ENCODE results near the gene C8G. TPM values are rescaled to one million over a fixed set of nuclear protein-coding genes. Genes with fewer than 3 reads are reported as not detected.

Gene C8G
- total RNA-seq, 1 experiment from 2014 or later, result 2.9 TPM

GRCh38 chr9:136950656-136951276 lies 5.7 kb downstream of the C8G start:
- Histone ChIP-seq H3K4me3 (ENCODE audit: low read depth in 2 of 2, low read length in 2 of 2) (peak overlapping the region; percentile 48 to 63), H3K9me3 (ENCODE audit: control insufficient read depth, insufficient read depth, low read depth, low read length) (no peaks in the 10 kb centered on the region), H3K36me3 (ENCODE audit: control insufficient read depth, insufficient read depth, low read length) (no peaks in the 10 kb centered on the region; the same call in 1 of the 2 replicates), H3K27ac (ENCODE audit: low read length) (peak overlapping the region; percentile 87), H3K4me1 (ENCODE audit: control insufficient read depth, insufficient read depth, low read length) (peaks cover 25% of the 10 kb centered on the region), H3K27me3 (ENCODE audit: control insufficient read depth, insufficient read depth, low read length) (no peaks in the 10 kb centered on the region)
- POLR2A ChIA-PET, result interaction anchor here (0.5 kb wide), 1 partner anchor 111 kb away, joined by 4 read pairs; no protein-coding TSS in a partner anchor
- BruUV-seq (replicated peaks), result no TSS peak
- DNase-seq (ENCODE audit: low read depth, low spot score) (no peak), ATAC-seq (peak; percentile 17)
- TF ChIP-seq CTCF (IDR thresholded peaks at IDR 0.05) (no peak), REST (IDR thresholded peaks at IDR 0.05; ENCODE audit: insufficient read depth in 1 of 2, low read depth in 2 of 2, low read length in 1 of 2) (no peak)
- intact Hi-C loops (cut with micrococcal nuclease; ENCODE audit: unreplicated experiment), result no loop called here
- CTCF ChIA-PET, result interaction anchor here (0.6 kb wide), 1 partner anchor 14 kb away, joined by 6 read pairs; no protein-coding TSS in a partner anchor
- in situ Hi-C loops (cut with HindIII; ENCODE audit: low pct_unique_long_range_greater_than_20kb, low sequenced_read_pairs), result no loop called here

- DNase-seq (ENCODE audit: low read depth, low spot score) (no peak), ATAC-seq (no peak)
- Histone ChIP-seq H3K27ac (ENCODE audit: low read length) (no peak within 1 kb of the TSS; the same call in 1 of the 2 replicates), H3K4me3 (ENCODE audit: low read depth in 2 of 2, low read length in 2 of 2) (no peak within 1 kb of the TSS), H3K36me3 (ENCODE audit: control insufficient read depth, insufficient read depth, low read length) (no peaks in the 10 kb centered on the region; the same call in 1 of the 2 replicates), H3K9me3 (ENCODE audit: control insufficient read depth, insufficient read depth, low read depth, low read length) (no peaks in the 10 kb centered on the region), H3K4me1 (ENCODE audit: control insufficient read depth, insufficient read depth, low read length) (peaks cover 18% of the 10 kb centered on the region), H3K27me3 (ENCODE audit: control insufficient read depth, insufficient read depth, low read length) (no peaks in the 10 kb centered on the region)
- in situ Hi-C loops (cut with HindIII; ENCODE audit: low pct_unique_long_range_greater_than_20kb, low sequenced_read_pairs), result no loop called here
- BruUV-seq (replicated peaks), result no TSS peak
- intact Hi-C loops (cut with micrococcal nuclease; ENCODE audit: unreplicated experiment), result no loop called here
- POLR2A ChIA-PET, result interaction anchor here (0.5 kb wide), 1 partner anchor 112 kb away, joined by 4 read pairs; no protein-coding TSS in a partner anchor
- CTCF ChIA-PET, result interaction anchor here (0.6 kb wide), 1 partner anchor 13 kb away, joined by 8 read pairs; no protein-coding TSS in a partner anchor
- TF ChIP-seq REST (IDR thresholded peaks at IDR 0.05; ENCODE audit: insufficient read depth in 1 of 2, low read depth in 2 of 2, low read length in 1 of 2) (no peak), CTCF (IDR thresholded peaks at IDR 0.05) (no peak), SIN3A (IDR thresholded peaks at IDR 0.05; ENCODE audit: borderline replicate concordance, insufficient read depth, low read depth, low read length) (no peak)
Observed at GRCh38 chr9:136951541-136952320, 6.7 kb downstream of the C8G start, which contains the start of gene LCN12. TSS of gene LCN12 (plus strand) at chr9:136952273. CDS start at chr9:136952328, 55 bp downstream.
